CD4-positive, alpha-beta memory T cell (primary cell): ENCODE measurements around the gene METTL24. TPM values are rescaled to one million over a fixed set of nuclear protein-coding genes. Genes with fewer than 3 reads are reported as not detected.
"Not testable (repeated sequence)": the region's sequence is repeated elsewhere in the genome, so short reads cannot be mapped to it uniquely, and the experiment has no call there.

ENCODE experiments used
- CTCF ChIA-PET: fragments of 350-600 bp; sonication (Branson Sonifier 250); formaldehyde crosslinking; loops from one replicate; lab custom pipeline; 2021; ENCODE audit warnings: inconsistent platforms; ENCODE audit not compliant: partially characterized antibody; lab: Charles Lee
- POLR2A ChIA-PET: fragments of 350-600 bp; sonication (Branson Sonifier 250); formaldehyde crosslinking; loops from one replicate; lab custom pipeline; 2021; ENCODE audit not compliant: partially characterized antibody; lab: Charles Lee
- DNase-seq, 5 donors: peaks; one replicate each; pipeline versions ENCODE4 v3.0.0 to v3.0.0-alpha.2; 2020 to 2022; ENCODE audit warnings: mixed read lengths in 1 of 5
- H3K27ac ChIP-seq: one replicate; pipeline ENCODE4 v1.7.0; 2013; ENCODE audit warnings: low read depth, low read length
- H3K27me3 ChIP-seq: 2 replicates; pipeline ENCODE4 v1.7.0; 2013; ENCODE audit warnings: mild to moderate bottlenecking, low read length, moderate library complexity; ENCODE audit not compliant: insufficient read depth
- H3K36me3 ChIP-seq: 2 replicates; pipeline ENCODE4 v1.7.0; 2013; ENCODE audit warnings: mild to moderate bottlenecking, low read length, moderate library complexity; ENCODE audit not compliant: insufficient read depth
- H3K4me1 ChIP-seq: 2 replicates; pipeline ENCODE4 v1.7.0; 2013; ENCODE audit warnings: mild to moderate bottlenecking, low read length, moderate library complexity; ENCODE audit not compliant: insufficient read depth
- H3K4me3 ChIP-seq, 2 donors: one replicate each; pipeline ENCODE4 v1.7.0; 2013; ENCODE audit warnings: low read length in 2 of 2, mild to moderate bottlenecking in 1 of 2
- H3K9me3 ChIP-seq, 2 donors: one replicate each; pipeline ENCODE4 v1.7.0; 2013; ENCODE audit warnings: low read length in 2 of 2, control low read depth in 1 of 2; ENCODE audit not compliant: control insufficient read depth in 1 of 2
- H3K27ac Mint-ChIP-seq, 7 donors: one replicate each; pipeline ENCODE4 v1.8.0; 2020 to 2021; ENCODE audit warnings: mixed read lengths in 7 of 7, mild to moderate bottlenecking in 6 of 7, inconsistent platforms in 3 of 7, moderate library complexity in 3 of 7
- H3K27me3 Mint-ChIP-seq, 2 donors: one replicate each; pipeline ENCODE4 v1.8.0; 2020 to 2021; ENCODE audit warnings: mixed read lengths in 2 of 2
- H3K36me3 Mint-ChIP-seq, 2 donors: one replicate each; pipeline ENCODE4 v1.8.0; 2020 to 2021; ENCODE audit warnings: mixed read lengths in 2 of 2, inconsistent platforms in 1 of 2, mild to moderate bottlenecking in 1 of 2
- H3K4me1 Mint-ChIP-seq, 4 donors: one replicate each; pipeline ENCODE4 v1.8.0; 2020 to 2021; ENCODE audit warnings: mixed read lengths in 4 of 4, mild to moderate bottlenecking in 1 of 4
- H3K4me3 Mint-ChIP-seq, 8 donors: one replicate each; pipeline ENCODE4 v1.8.0; 2020 to 2021; ENCODE audit warnings: mixed read lengths in 8 of 8, mild to moderate bottlenecking in 7 of 8, moderate library complexity in 6 of 8, inconsistent platforms in 3 of 8
- H3K9me3 Mint-ChIP-seq, 8 donors: one replicate each; pipeline ENCODE4 v1.8.0; 2020 to 2021; ENCODE audit warnings: mixed read lengths in 8 of 8, mild to moderate bottlenecking in 5 of 8, inconsistent platforms in 3 of 8, moderate library complexity in 1 of 8
- intact Hi-C: fragments of 100-400 bp; cut with micrococcal nuclease; formaldehyde crosslinking; loops from one replicate; pipeline ENCODE4 v1.15.1; 2023
- polyA plus RNA-seq, 2 donors: library from polyadenylated mRNA; unstranded; fragments of 300-500 nt; fragmentation: Illumina TruSeq; gene quantifications; one replicate each; pipeline ENCODE4 v1.2.3, GENCODE V29; 2021
- total RNA-seq, 2 experiments: library from RNA; stranded (reverse); gene quantifications; one replicate each; pipeline ENCODE4 v1.2.3, GENCODE V29; 2021

Gene METTL24
- total and polyA plus RNA-seq, 4 experiments from 2014 or later, result 0.29 to 0.69 (median 0.39) TPM; not detected in 1

GRCh38 chr6:110303692-110304091 is 54.5 kb downstream of the METTL24 start:
- intact Hi-C loops, H3K9me3 ChIP-seq, H3K27ac Mint-ChIP-seq, H3K36me3 ChIP-seq, H3K4me1 ChIP-seq, H3K9me3 Mint-ChIP-seq, H3K27ac ChIP-seq, H3K4me1 Mint-ChIP-seq, H3K27me3 ChIP-seq, DNase-seq, POLR2A ChIA-PET, H3K4me3 ChIP-seq, CTCF ChIA-PET, H3K4me3 Mint-ChIP-seq, H3K36me3 Mint-ChIP-seq: not testable (repeated sequence)
- peaks cover 11 to 19% of the 10 kb centered on the region in 2 donors for H3K27me3 Mint-ChIP-seq

- no peaks in the 10 kb centered on the region for H3K36me3 ChIP-seq
- Mint-ChIP-seq H3K9me3 (no peaks in the 10 kb centered on the region), H3K27me3 (peaks cover 22 to 26% of the 10 kb centered on the region in 2 donors), H3K36me3 (no peaks in the 10 kb centered on the region), H3K4me1 (peaks cover 0 to 14% (median 3%) of the 10 kb centered on the region in 4 donors), H3K4me3 (peak overlapping the region in 7 of 8 donors; percentile 52 to 73 (median 60)), H3K27ac (peak overlapping the region in 1 of 7 donors; percentile 28)
- intact Hi-C loops, result no loop called here
- H3K9me3 ChIP-seq, result no peaks in the 10 kb centered on the region
- ChIA-PET POLR2A (no interaction called here), CTCF (no interaction called here)
- H3K27me3 ChIP-seq, result no peaks in the 10 kb centered on the region
- peak in 2 of 5 donors; percentile 0 to 8 for DNase-seq
- no peaks in the 10 kb centered on the region for H3K4me1 ChIP-seq
- no peak overlapping the region for H3K4me3 ChIP-seq
- no peak overlapping the region for H3K27ac ChIP-seq
Measured at GRCh38 chr6:110298916-110299315, 59.2 kb downstream of the METTL24 start.

GRCh38 chr6:110298411-110298810 is 59.7 kb downstream of the METTL24 start:
- Mint-ChIP-seq H3K27ac (peak overlapping the region in 1 of 7 donors; percentile 22), H3K27me3 (peaks cover 22 to 24% of the 10 kb centered on the region in 2 donors)

GRCh38 chr6:110296241-110297025 is 61.7 kb downstream of the METTL24 start:
- peak overlapping the region in 1 of 7 donors; percentile 47 for H3K27ac Mint-ChIP-seq

More at GRCh38 chr6:110298411-110298810, 59.7 kb downstream of the METTL24 start:
- DNase-seq, result no peak
- ChIA-PET CTCF (no interaction called here), POLR2A (no interaction called here)
- Histone ChIP-seq H3K4me3 (no peak overlapping the region), H3K9me3 (no peaks in the 10 kb centered on the region), H3K4me1 (no peaks in the 10 kb centered on the region), H3K36me3 (no peaks in the 10 kb centered on the region), H3K27ac (no peak overlapping the region), H3K27me3 (no peaks in the 10 kb centered on the region)
- H3K9me3 Mint-ChIP-seq, result no peaks in the 10 kb centered on the region
- H3K4me3 Mint-ChIP-seq, result peak overlapping the region in 1 of 8 donors; percentile 57
- intact Hi-C loops, result no loop called here
- no peaks in the 10 kb centered on the region for H3K36me3 Mint-ChIP-seq
- peaks cover 0 to 14% (median 3%) of the 10 kb centered on the region in 4 donors for H3K4me1 Mint-ChIP-seq

GRCh38 chr6:110295451-110296165 is 62.5 kb downstream of the METTL24 start:
- Mint-ChIP-seq H3K27ac (peak overlapping the region in 3 of 7 donors; percentile 57 to 77 (median 69)), H3K36me3 (no peaks in the 10 kb centered on the region), H3K27me3 (peaks cover 19 to 23% of the 10 kb centered on the region in 2 donors), H3K9me3 (peaks cover 0 to 3% (median 0%) of the 10 kb centered on the region in 8 donors), H3K4me3 (peak overlapping the region in 6 of 8 donors; percentile 42 to 65 (median 52)), H3K4me1 (peaks cover 0 to 14% (median 3%) of the 10 kb centered on the region in 4 donors)
- Histone ChIP-seq H3K27ac (no peak overlapping the region), H3K9me3 (no peaks in the 10 kb centered on the region), H3K4me1 (no peaks in the 10 kb centered on the region), H3K4me3 (no peak overlapping the region), H3K36me3 (no peaks in the 10 kb centered on the region), H3K27me3 (no peaks in the 10 kb centered on the region)
- ChIA-PET POLR2A (interaction anchor here (0.9 kb wide), 1 partner anchor 29 kb away, joined by 3 read pairs; no protein-coding TSS in a partner anchor), CTCF (no interaction called here)
- no peak for DNase-seq
- intact Hi-C loops, result no loop called here

More at GRCh38 chr6:110296241-110297025, 61.7 kb downstream of the METTL24 start:
- H3K9me3 ChIP-seq, result no peaks in the 10 kb centered on the region
- H3K4me3 Mint-ChIP-seq, result peak overlapping the region; percentile 0 to 70 (median 60)
- no peaks in the 10 kb centered on the region for H3K36me3 ChIP-seq
- no peaks in the 10 kb centered on the region for H3K4me1 ChIP-seq
- CTCF ChIA-PET, result no interaction called here
- intact Hi-C loops, result no loop called here
- H3K27ac ChIP-seq, result no peak overlapping the region
- peaks cover 24 to 27% of the 10 kb centered on the region in 2 donors for H3K27me3 Mint-ChIP-seq
- no peaks in the 10 kb centered on the region for H3K27me3 ChIP-seq
- H3K9me3 Mint-ChIP-seq, result peaks cover 0 to 3% (median 0%) of the 10 kb centered on the region in 8 donors
- no peaks in the 10 kb centered on the region for H3K36me3 Mint-ChIP-seq
- DNase-seq, result peak in 1 of 5 donors; percentile 2
- POLR2A ChIA-PET, result no interaction called here
- no peak overlapping the region for H3K4me3 ChIP-seq
- H3K4me1 Mint-ChIP-seq, result peaks cover 0 to 14% (median 3%) of the 10 kb centered on the region in 4 donors

- intact Hi-C loops, result no loop called here
- peaks cover 1 to 5% (median 3%) of the 10 kb centered on the region in 8 donors for H3K9me3 Mint-ChIP-seq
- Histone ChIP-seq H3K27ac (no peak overlapping the region), H3K9me3 (no peaks in the 10 kb centered on the region), H3K4me3 (no peak overlapping the region), H3K27me3 (no peaks in the 10 kb centered on the region), H3K4me1 (no peaks in the 10 kb centered on the region), H3K36me3 (no peaks in the 10 kb centered on the region)
- H3K4me3 Mint-ChIP-seq, result no peak overlapping the region
- peaks cover 10 to 19% of the 10 kb centered on the region in 2 donors for H3K27me3 Mint-ChIP-seq
- no peak overlapping the region for H3K27ac Mint-ChIP-seq
- H3K4me1 Mint-ChIP-seq, result no peaks in the 10 kb centered on the region
- DNase-seq, result no peak
- ChIA-PET CTCF (no interaction called here), POLR2A (no interaction called here)
- no peaks in the 10 kb centered on the region for H3K36me3 Mint-ChIP-seq
Measured at GRCh38 chr6:110287462-110288341, 70.4 kb downstream of the METTL24 start.
